IMR-90 (cell line): Measurements from ENCODE around the gene SH2D7. TPM values are rescaled to one million over a fixed set of nuclear protein-coding genes. Genes with fewer than 3 reads are reported as not detected.
A peak's percentile ranks its signal among the peaks of the same experiment; 100 is the strongest.

ENCODE experiments used
- ATAC-seq: fragments of 200-7000 bp; cut with Tn5 transposase; 2 replicates; pipeline ENCODE4 v1.9.1; 2020; ENCODE audit warnings: low read depth, mild to moderate bottlenecking, moderate library complexity
- BruUV-seq: library from RNA; stranded (reverse); fragments of 400-500 nt; replicated peaks from 2 replicates; lab custom pipeline; 2021; lab: Mats Ljungman, UMichigan
- CTCF ChIA-PET: fragments of 300-600 bp; formaldehyde crosslinking; extraction: SDS; loops from one replicate; lab custom pipeline; 2021; ENCODE audit warnings: antibody characterized with exemption; lab: Yijun Ruan, JAX
- POLR2A ChIA-PET: fragments of 300-600 bp; sonication (Branson Sonifier 250); formaldehyde crosslinking; loops from one replicate; lab custom pipeline; 2022; ENCODE audit warnings: antibody characterized with exemption; ENCODE audit not compliant: unreplicated experiment; lab: Charles Lee
- DNase-seq: peaks from one replicate; pipeline ENCODE4 v3.0.0; 2013
- H2AFZ ChIP-seq: replicated peaks from 2 replicates; pipeline ENCODE3; 2013; ENCODE audit warnings: low read length, mild to moderate bottlenecking; ENCODE audit not compliant: poor library complexity
- H2AK5ac ChIP-seq: 2 replicates; pipeline ENCODE4 v1.6.1; 2013; ENCODE audit warnings: low read depth, low read length, inconsistent platforms
- H2AK9ac ChIP-seq: replicated peaks from 2 replicates; pipeline ENCODE3; 2013; ENCODE audit warnings: mild to moderate bottlenecking, low read depth, low read length, moderate library complexity; ENCODE audit not compliant: poor library complexity
- H2BK120ac ChIP-seq: 2 replicates; pipeline ENCODE4 v1.6.1; 2013; ENCODE audit warnings: low read depth, low read length, inconsistent platforms
- H2BK15ac ChIP-seq: 3 replicates; pipeline ENCODE4 v1.6.1; 2013; ENCODE audit warnings: low read depth, low read length, inconsistent platforms
- H2BK20ac ChIP-seq: 2 replicates; pipeline ENCODE4 v1.6.1; 2013; ENCODE audit warnings: low read depth, mild to moderate bottlenecking, inconsistent platforms, low read length, moderate library complexity
- H2BK5ac ChIP-seq: 2 replicates; pipeline ENCODE4 v1.6.1; 2013; ENCODE audit warnings: mild to moderate bottlenecking, low read depth, low read length, inconsistent platforms; ENCODE audit not compliant: poor library complexity, severe bottlenecking
- H3K14ac ChIP-seq: replicated peaks from 2 replicates; pipeline ENCODE4 v1.6.1; 2013; ENCODE audit warnings: low read depth, low read length, inconsistent platforms
- H3K18ac ChIP-seq: 2 replicates; pipeline ENCODE4 v1.6.1; 2013; ENCODE audit warnings: low read depth, low read length, control low read depth
- H3K23ac ChIP-seq: 2 replicates; pipeline ENCODE4 v1.6.1; 2013; ENCODE audit warnings: low read depth, low read length, inconsistent platforms
- H3K27ac ChIP-seq: 2 replicates; pipeline ENCODE4 v1.5.1; 2013; ENCODE audit warnings: mild to moderate bottlenecking, control low read depth, low read length; ENCODE audit not compliant: insufficient read depth
- H3K27me3 ChIP-seq: 2 replicates; pipeline ENCODE4 v1.6.1; 2013; ENCODE audit warnings: low read length; ENCODE audit not compliant: control insufficient read depth, insufficient read depth
- H3K36me3 ChIP-seq: 2 replicates; pipeline ENCODE4 v1.6.1; 2013; ENCODE audit warnings: low read length, mixed read lengths; ENCODE audit not compliant: control insufficient read depth, insufficient read depth
- H3K4ac ChIP-seq: 2 replicates; pipeline ENCODE4 v1.6.1; 2013; ENCODE audit warnings: low read depth, low read length, inconsistent platforms
- H3K4me1 ChIP-seq: 2 replicates; pipeline ENCODE4 v1.6.1; 2013; ENCODE audit warnings: low read length, mixed read lengths; ENCODE audit not compliant: control insufficient read depth, insufficient read depth
- H3K4me2 ChIP-seq: 2 replicates; pipeline ENCODE4 v1.6.1; 2013; ENCODE audit warnings: low read depth, mild to moderate bottlenecking, control low read depth, low read length, moderate library complexity
- H3K4me3 ChIP-seq: 2 replicates; pipeline ENCODE4 v1.5.1; 2013; ENCODE audit warnings: low read depth, mild to moderate bottlenecking, control low read depth, low read length, moderate library complexity; ENCODE audit not compliant: insufficient read depth
- H3K56ac ChIP-seq: 2 replicates; pipeline ENCODE4 v1.6.1; 2013; ENCODE audit warnings: low read length, inconsistent platforms; ENCODE audit not compliant: insufficient read depth; ENCODE audit errors: extremely low read depth
- H3K79me1 ChIP-seq, 2 experiments: 2 replicates each; pipeline ENCODE4 v1.6.1; 2013; ENCODE audit warnings: low read length in 2 of 2, inconsistent platforms in 1 of 2, low read depth in 1 of 2
- H3K9ac ChIP-seq: 2 replicates; pipeline ENCODE4 v1.6.1; 2013; ENCODE audit warnings: low read depth, low read length, control low read depth
- H3K9me1 ChIP-seq: 2 replicates; pipeline ENCODE4 v1.6.1; 2013; ENCODE audit warnings: low read length, inconsistent platforms; ENCODE audit not compliant: insufficient read depth
- H3K9me3 ChIP-seq: 2 replicates; pipeline ENCODE4 v1.6.1; 2013; ENCODE audit warnings: low read length; ENCODE audit not compliant: control insufficient read depth, insufficient read depth
- H4K20me1 ChIP-seq: 2 replicates; pipeline ENCODE4 v1.6.1; 2013; ENCODE audit warnings: low read length, inconsistent platforms; ENCODE audit not compliant: insufficient read depth
- H4K5ac ChIP-seq: 2 replicates; pipeline ENCODE4 v1.6.1; 2013; ENCODE audit warnings: mild to moderate bottlenecking, low read depth, low read length, control low read depth
- H4K8ac ChIP-seq, 2 experiments: 2 replicates each; pipeline ENCODE4 v1.6.1; 2013; ENCODE audit warnings: low read depth in 2 of 2, low read length in 2 of 2, control low read depth in 1 of 2, inconsistent platforms in 1 of 2
- H4K91ac ChIP-seq: 2 replicates; pipeline ENCODE4 v1.6.1; 2013; ENCODE audit warnings: low read depth, low read length, inconsistent platforms; ENCODE audit not compliant: insufficient read depth
- BHLHE40 ChIP-seq: fragments of 150-350 bp; IDR thresholded peaks from 2 replicates; pipeline ENCODE4 v1.6.1; 2016; ENCODE audit warnings: mild to moderate bottlenecking, low read depth, low read length
- CHD1 ChIP-seq: IDR thresholded peaks from 2 replicates; pipeline ENCODE4 v1.6.1; 2012; ENCODE audit warnings: low read depth, low read length, improper control_type of control experiment
- FOS ChIP-seq: fragments of 150-350 bp; IDR thresholded peaks from 2 replicates; pipeline ENCODE4 v1.6.1; 2016; ENCODE audit warnings: low read depth, low read length
- RFX5 ChIP-seq: IDR thresholded peaks from 2 replicates; pipeline ENCODE4 v1.8.0; 2012; ENCODE audit warnings: low read depth, mild to moderate bottlenecking, low read length, moderate library complexity
- USF2 ChIP-seq: fragments of 150-350 bp; IDR thresholded peaks from 2 replicates; pipeline ENCODE4 v1.6.1; 2017; ENCODE audit warnings: mild to moderate bottlenecking, antibody characterized with exemption, low read length, low read depth
- WGBS, 2 experiments: methylation state at CpG; one replicate each; pipeline versions ENCODE4 v1.1.5 to v1.1.7; 2013; ENCODE audit warnings: missing lambda C conversion rate in 2 of 2; ENCODE audit not compliant: insufficient read length in 1 of 2; ENCODE audit errors: extremely low coverage in 2 of 2; 5-methylcytosine and 5-hydroxymethylcytosine counted together
- dilution Hi-C: fragments of 300-500 bp; cut with HindIII; formaldehyde crosslinking; loops from one replicate; pipeline ENCODE4 v1.14.3; 2018; ENCODE audit warnings: low sequenced_read_pairs; ENCODE audit not compliant: unreplicated experiment
- in situ Hi-C: fragments of 300-500 bp; cut with MboI; formaldehyde crosslinking; loops from 3 replicates; pipeline ENCODE4 v1.14.3; 2019; ENCODE audit warnings: low sequenced_read_pairs, inconsistent platforms, mixed read lengths
- intact Hi-C: fragments of 100-400 bp; cut with micrococcal nuclease; formaldehyde crosslinking; loops from 2 replicates; pipeline ENCODE4 v1.10.0; 2022
- polyA plus RNA-seq, 3 experiments: library from polyadenylated mRNA; depleted of rRNA; stranded (reverse); fragments of >200 nt; gene quantifications; 2 replicates each; pipeline ENCODE4 v1.2.3, GENCODE V29; 2012; ENCODE audit warnings: low replicate concordance in 1 of 3
- total RNA-seq: library from RNA; depleted of rRNA; stranded (reverse); fragments of >200 nt; gene quantifications from 2 replicates; pipeline ENCODE4 v1.2.3, GENCODE V29; 2012

SH2D7 gene
- total and polyA plus RNA-seq, 2 of the 4 experiments (the other 2 are of a cell fraction) = not detected

GRCh38 chr15:78093242-78094020 lies 1.1 kb downstream of the SH2D7 start:
- intact Hi-C loops = loop anchor here (5.0 kb wide), 1 partner anchor 86 kb away; no protein-coding TSS in a partner anchor
- H3K9ac ChIP-seq = no peak overlapping the region

More at GRCh38 chr15:78093242-78094020, 1.1 kb downstream of the SH2D7 start:
- Histone ChIP-seq H3K23ac (no peak overlapping the region), H3K4me2 (peak overlapping the region; percentile 21; the same call in 1 of the 2 replicates), H2AK5ac (peak overlapping the region; percentile 78), H3K9me1 (peaks cover 16% of the 10 kb centered on the region), H2BK15ac (peak overlapping the region; percentile 50; the same call in 1 of the 3 replicates), H3K56ac (no peak overlapping the region), H3K27me3 (peaks cover 28% of the 10 kb centered on the region), H2AFZ (peak overlapping the region; percentile 3), H3K4me3 (no peak overlapping the region), H3K36me3 (no peaks in the 10 kb centered on the region), H2BK20ac (peak overlapping the region; percentile 56; the same call in 1 of the 2 replicates), H3K4me1 (peaks cover 23% of the 10 kb centered on the region), H3K79me1 (no peaks in the 10 kb centered on the region), H2BK5ac (no peak overlapping the region), H4K8ac (peak overlapping the region in 1 of 2 experiments; percentile 8; a peak in 1 of 4 replicates), H3K4ac (peak overlapping the region; percentile 4; the same call in 1 of the 2 replicates), H4K91ac (peak overlapping the region; percentile 52; the same call in 1 of the 2 replicates), H3K9me3 (no peaks in the 10 kb centered on the region), H4K20me1 (peaks cover 17% of the 10 kb centered on the region), H4K5ac (no peak overlapping the region), H3K18ac (peak overlapping the region; percentile 37), H2AK9ac (no peak overlapping the region), H3K14ac (no peak overlapping the region), H2BK120ac (peak overlapping the region; percentile 52), H3K27ac (peak overlapping the region; percentile 19; the same call in 1 of the 2 replicates)
- CTCF ChIA-PET = interaction anchor here (1.0 to 2.5 kb wide), 3 partner anchors 11 to 27 kb away, joined by 4 to 10 read pairs (median 7); no protein-coding TSS in a partner anchor
- BruUV-seq = no TSS peak
- TF ChIP-seq BHLHE40 (peak; percentile 69), RFX5 (no peak), CHD1 (no peak), FOS (peak; percentile 55; the same call in 1 of the 2 replicates), USF2 (no peak)
- dilution Hi-C loops (no loop called here), in situ Hi-C loops (no loop called here)
- 0% methylated on average over 2 of the region's 5 CpGs; no CpG with 5 or more reads in 1 of the 2 experiments for WGBS, 2 experiments
- POLR2A ChIA-PET = interaction anchor here (0.6 kb wide), 1 partner anchor 10 kb away, joined by 3 read pairs; no protein-coding TSS in a partner anchor
- peak; percentile 90 for ATAC-seq
- DNase-seq = peak; percentile 95
